ENCODE data around the gene INTS3.

INTS3 gene, protein sequence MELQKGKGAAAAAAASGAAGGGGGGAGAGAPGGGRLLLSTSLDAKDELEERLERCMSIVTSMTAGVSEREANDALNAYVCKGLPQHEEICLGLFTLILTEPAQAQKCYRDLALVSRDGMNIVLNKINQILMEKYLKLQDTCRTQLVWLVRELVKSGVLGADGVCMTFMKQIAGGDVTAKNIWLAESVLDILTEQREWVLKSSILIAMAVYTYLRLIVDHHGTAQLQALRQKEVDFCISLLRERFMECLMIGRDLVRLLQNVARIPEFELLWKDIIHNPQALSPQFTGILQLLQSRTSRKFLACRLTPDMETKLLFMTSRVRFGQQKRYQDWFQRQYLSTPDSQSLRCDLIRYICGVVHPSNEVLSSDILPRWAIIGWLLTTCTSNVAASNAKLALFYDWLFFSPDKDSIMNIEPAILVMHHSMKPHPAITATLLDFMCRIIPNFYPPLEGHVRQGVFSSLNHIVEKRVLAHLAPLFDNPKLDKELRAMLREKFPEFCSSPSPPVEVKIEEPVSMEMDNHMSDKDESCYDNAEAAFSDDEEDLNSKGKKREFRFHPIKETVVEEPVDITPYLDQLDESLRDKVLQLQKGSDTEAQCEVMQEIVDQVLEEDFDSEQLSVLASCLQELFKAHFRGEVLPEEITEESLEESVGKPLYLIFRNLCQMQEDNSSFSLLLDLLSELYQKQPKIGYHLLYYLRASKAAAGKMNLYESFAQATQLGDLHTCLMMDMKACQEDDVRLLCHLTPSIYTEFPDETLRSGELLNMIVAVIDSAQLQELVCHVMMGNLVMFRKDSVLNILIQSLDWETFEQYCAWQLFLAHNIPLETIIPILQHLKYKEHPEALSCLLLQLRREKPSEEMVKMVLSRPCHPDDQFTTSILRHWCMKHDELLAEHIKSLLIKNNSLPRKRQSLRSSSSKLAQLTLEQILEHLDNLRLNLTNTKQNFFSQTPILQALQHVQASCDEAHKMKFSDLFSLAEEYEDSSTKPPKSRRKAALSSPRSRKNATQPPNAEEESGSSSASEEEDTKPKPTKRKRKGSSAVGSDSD

DNA sequence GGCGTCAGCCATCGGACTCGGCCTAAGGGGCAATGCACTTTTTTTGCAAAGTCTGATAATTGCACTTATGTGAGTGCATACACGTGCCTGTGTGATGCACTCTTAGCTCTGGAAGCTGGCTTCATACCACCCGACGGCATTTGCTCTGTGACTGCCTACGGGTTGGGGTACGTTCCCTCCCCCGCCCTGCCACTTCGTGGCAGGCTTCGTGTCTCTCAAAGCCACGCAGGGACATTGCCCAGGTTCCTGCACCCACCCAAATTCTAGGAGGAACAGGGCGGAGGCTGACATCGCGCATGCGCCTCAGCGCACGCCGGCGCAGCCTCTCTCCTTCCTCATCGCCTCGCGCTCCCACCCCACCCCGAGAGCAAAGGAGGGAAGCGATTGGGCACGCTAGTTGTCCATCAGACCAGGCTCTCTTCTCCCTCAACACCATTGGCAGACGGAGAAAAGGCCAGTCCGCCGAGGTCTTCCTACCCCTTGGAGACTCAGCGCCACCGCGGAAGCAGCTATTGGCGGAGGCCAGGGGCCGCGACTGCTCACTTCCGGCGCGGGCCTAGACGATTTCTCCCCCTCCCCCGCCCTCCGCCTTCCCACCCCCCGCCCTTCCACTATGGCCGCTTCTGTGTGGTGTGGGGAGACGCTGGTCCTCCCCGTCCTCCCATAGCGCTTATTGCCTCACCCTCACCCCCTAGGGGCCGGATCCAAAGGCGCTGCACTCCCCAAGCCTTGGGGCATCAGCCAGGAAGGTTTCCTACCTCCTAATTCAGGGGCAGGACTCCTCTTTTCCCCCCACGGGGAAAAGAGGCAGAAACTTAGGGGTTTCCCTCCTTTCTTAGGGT is at the start of gene INTS3:
Gene INTS3, plus strand, starts transcription at position 588 of the 842 bp plus-strand sequence. CDS start 585 bp downstream, outside the sequence.
- DNase-seq: peak; percentile 100

DNA sequence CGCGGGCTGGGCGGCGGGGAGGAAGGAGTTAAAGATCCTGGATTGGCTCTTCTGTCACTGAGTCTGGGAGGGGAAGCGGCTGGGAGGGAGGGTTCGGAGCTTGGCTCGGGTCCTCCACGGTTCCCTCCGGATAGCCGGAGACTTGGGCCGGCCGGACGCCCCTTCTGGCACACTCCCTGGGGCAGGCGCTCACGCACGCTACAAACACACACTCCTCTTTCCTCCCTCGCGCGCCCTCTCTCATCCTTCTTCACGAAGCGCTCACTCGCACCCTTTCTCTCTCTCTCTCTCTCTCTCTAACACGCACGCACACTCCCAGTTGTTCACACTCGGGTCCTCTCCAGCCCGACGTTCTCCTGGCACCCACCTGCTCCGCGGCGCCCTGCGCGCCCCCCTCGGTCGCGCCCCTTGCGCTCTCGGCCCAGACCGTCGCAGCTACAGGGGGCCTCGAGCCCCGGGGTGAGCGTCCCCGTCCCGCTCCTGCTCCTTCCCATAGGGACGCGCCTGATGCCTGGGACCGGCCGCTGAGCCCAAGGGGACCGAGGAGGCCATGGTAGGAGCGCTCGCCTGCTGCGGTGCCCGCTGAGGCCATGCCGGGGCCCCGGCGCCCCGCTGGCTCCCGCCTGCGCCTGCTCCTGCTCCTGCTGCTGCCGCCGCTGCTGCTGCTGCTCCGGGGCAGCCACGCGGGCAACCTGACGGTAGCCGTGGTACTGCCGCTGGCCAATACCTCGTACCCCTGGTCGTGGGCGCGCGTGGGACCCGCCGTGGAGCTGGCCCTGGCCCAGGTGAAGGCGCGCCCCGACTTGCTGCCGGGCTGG is 49.1 kb upstream of the INTS3 start, which contains the start of gene NPR1:
Gene NPR1, plus strand, starts transcription at position 170 of the 818 bp plus-strand sequence. Its CDS starts 421 bp downstream, at position 591.
- DNase-seq: no peak

DNA sequence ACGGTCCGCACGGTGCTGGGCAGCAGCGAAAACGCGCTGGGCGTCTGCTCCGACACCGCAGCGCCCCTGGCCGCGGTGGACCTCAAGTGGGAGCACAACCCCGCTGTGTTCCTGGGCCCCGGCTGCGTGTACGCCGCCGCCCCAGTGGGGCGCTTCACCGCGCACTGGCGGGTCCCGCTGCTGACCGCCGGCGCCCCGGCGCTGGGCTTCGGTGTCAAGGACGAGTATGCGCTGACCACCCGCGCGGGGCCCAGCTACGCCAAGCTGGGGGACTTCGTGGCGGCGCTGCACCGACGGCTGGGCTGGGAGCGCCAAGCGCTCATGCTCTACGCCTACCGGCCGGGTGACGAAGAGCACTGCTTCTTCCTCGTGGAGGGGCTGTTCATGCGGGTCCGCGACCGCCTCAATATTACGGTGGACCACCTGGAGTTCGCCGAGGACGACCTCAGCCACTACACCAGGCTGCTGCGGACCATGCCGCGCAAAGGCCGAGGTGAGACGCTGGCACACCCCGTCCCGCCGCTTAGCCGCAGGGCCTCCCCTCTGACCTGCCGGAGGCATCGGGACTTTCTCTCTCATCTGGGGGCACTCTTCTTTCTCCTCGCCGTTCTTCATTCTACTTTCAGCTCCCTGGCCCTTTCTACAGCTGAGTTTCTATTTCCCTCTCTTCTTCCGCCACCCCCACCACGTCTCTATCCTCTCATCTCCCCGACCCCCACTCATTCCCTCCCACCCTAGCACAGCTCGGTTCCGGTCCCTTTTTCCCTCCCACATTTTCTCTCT is 48.3 kb upstream of the INTS3 start:
- DNase-seq: no peak

DNA sequence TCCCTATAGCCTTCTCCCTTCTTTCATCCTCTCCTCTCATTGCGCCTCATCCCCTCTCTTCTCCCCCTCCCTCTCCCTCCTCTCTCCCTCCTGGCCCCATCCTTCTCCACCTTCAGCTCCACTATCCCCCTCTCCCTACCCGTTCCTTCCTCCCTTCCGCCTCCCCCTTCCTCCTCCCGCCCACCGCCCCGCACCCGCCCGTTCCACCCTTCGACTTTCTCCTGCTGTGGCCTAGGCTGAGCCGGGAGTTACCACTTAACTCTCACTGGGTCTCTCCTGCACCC is 47.8 kb upstream of the INTS3 start:
- no peak for DNase-seq

DNA sequence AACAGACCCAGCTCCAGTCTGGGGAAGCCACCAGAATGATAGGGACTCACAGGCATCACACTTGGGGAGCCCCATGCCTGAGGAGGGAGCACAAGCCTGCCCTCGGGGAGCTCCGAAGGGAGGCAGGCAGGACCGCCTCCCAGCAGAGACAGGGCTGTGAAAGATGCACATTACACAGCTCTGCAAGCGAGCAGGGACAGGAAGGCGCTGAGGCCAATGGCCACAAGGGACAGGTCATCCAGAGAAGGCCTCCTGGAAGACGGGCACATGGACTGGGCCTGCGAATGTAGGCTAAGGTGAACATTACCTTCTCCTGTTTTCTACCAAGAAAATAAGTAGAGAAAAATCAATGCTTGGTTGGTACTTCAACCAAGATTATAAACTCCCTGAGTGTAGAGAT is 45.1 kb upstream of the INTS3 start:
- no peak for DNase-seq

DNA sequence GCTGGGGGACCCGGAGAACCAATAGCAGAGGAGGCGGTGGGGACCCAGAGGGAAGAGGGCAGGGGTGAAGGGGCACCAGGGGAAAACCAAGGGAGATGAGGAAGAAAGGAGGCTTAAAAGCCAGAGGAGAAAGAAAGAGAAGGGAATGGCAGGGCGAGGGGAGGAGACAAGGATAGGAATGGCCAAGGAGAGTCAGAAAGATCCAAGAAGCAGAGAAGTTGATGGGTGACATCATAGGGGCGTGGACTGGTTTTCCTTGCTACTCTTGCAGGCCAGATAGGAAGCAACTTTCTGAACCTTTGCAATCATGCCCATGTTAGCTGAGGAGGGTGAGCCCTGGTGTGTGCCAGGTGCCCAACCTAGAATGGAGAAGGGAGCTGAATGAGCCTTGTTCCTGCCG is 44.0 kb upstream of the INTS3 start:
- peak; percentile 33 for DNase-seq

DNA sequence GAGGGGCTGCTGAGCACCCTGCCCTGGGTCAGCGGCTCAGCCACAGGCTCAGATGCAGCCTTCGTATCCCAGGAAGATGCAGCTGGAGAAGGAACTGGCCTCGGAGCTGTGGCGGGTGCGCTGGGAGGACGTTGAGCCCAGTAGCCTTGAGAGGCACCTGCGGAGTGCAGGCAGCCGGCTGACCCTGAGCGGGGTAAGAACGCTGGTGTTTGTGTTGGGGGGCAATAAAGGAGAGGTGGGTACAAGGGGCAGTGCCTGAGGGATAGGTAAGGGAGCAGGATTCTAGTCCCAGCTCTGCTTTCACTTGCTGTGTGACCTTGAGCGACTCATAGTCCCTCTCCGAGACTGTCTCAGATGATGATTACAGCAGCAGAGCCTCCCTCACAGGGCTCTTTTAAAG is 43.0 kb upstream of the INTS3 start:
- DNase-seq: no peak

DNA sequence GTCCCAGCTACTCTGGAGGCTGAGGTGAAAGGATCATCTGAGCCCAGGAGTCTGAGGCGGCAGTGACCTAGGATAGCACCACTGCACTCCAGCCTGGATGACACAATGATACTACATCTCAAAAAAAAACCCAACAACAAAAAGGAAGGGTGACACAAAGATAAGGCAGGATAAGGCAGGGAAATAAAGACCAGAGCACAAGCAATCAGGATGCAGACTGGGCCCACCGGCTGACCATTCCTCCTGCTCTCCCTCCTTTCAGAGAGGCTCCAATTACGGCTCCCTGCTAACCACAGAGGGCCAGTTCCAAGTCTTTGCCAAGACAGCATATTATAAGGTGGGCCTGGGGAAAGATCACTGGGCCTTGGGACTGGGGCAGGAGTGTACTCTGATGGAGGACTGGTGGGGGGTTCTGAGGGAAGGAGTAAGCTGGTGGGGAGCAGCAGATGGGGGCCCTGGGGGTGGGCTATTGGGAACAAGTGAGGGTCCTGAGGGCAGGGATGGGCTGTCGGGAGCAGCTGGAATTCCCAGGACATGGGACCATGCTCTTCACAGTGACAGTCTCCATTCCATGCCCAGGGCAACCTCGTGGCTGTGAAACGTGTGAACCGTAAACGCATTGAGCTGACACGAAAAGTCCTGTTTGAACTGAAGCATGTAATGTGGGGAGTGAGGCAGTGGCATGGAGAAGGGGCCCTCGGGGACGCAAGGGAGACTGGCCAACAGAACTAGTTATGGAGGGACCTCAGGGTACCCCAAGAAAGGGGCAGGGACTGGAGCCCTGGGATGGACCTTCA is 42.1 kb upstream of the INTS3 start:
- no peak for DNase-seq

DNA sequence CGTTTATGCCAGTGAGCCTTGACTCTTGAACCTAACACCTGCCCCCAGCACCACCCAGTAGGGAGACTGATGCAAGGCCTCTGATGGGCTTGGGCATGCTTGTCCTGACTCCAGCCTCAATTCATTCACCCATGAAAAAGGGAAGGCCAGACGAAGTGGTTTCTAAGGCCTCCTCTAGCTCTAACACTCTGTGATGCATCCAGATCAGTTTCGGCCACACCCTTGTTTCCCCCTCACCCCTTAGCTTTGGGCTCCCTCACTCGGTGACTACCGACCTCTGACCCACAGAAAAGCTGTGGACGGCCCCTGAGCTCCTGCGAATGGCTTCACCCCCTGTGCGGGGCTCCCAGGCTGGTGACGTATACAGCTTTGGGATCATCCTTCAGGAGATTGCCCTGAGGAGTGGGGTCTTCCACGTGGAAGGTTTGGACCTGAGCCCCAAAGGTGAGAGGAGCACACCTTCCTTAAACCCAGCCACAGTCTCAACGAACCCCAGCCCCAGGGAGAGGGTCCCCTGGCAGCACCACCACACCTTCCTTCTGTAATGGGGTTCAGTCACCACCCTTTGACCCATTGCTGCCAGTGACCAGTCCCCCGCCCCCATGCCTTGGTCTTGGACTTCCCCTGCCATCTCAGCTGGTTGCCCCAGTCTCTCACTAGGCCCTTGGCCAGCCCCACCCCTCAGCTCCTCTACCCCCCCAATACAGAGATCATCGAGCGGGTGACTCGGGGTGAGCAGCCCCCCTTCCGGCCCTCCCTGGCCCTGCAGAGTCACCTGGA is 40.3 kb upstream of the INTS3 start:
- no peak for DNase-seq

DNA sequence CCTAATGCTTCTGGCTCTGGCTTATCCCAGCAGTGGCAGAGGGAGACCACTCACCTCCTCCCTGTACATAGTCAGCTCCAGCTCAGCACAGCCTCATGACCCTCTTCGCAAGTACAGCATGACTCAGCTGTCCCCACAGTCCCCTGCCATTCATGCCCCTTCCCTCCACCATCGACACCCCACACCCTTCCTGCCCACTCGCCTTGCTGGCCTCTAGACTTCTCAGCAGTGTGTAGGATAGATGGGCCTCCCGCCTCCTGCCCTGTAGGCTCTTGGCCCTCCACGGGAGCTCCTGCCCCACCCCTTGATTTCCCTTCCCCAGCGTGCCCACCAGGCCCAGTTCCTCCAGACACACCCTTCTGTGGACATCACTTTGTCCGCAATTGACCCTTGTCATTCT is 39.6 kb upstream of the INTS3 start:
- no peak for DNase-seq

DNA sequence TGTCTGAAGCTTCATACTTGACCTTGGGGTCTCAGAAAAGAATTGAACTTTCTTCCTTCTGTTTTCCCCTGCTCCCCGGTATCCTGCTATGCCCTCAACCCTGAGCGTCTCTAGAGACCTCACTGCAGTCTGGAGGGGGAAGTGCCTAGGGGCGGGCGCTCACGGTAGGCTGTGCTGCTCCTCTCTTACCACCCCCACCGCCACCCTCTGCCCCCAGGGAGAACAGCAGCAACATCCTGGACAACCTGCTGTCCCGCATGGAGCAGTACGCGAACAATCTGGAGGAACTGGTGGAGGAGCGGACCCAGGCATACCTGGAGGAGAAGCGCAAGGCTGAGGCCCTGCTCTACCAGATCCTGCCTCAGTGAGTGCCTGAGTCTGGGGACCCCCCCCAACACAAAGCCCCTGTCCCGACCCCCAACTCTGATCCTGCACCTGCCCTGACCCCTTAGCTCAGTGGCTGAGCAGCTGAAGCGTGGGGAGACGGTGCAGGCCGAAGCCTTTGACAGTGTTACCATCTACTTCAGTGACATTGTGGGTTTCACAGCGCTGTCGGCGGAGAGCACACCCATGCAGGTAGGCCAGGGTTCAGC is 39.0 kb upstream of the INTS3 start:
- DNase-seq: no peak

DNA sequence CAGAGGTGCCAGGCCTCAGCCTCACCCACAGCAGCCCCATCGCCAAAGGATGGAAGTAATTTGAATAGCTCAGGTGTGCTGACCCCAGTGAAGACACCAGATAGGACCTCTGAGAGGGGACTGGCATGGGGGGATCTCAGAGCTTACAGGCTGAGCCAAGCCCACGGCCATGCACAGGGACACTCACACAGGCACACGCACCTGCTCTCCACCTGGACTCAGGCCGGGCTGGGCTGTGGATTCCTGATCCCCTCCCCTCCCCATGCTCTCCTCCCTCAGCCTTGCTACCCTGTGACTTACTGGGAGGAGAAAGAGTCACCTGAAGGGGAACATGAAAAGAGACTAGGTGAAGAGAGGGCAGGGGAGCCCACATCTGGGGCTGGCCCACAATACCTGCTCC is 34.4 kb upstream of the INTS3 start:
- DNase-seq: no peak

DNA sequence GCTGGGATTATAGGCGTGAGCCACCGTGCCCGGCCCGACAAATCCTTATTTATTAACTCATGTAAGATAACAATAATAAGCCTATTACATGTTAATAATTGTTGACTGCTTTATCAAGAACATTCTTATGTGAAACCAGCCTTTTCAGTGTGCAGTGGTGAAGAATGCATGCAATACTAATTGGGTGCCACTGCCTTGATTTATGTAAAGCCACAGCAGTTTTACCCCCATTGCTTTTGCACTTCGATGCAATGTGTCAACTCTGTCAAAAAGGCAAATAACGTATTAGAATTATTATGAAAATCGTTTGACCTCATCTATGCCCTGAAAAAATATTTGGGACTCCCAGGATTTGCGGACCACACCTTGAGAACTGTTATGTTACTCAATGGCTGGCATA is 31.1 kb upstream of the INTS3 start:
- DNase-seq: no peak

DNA sequence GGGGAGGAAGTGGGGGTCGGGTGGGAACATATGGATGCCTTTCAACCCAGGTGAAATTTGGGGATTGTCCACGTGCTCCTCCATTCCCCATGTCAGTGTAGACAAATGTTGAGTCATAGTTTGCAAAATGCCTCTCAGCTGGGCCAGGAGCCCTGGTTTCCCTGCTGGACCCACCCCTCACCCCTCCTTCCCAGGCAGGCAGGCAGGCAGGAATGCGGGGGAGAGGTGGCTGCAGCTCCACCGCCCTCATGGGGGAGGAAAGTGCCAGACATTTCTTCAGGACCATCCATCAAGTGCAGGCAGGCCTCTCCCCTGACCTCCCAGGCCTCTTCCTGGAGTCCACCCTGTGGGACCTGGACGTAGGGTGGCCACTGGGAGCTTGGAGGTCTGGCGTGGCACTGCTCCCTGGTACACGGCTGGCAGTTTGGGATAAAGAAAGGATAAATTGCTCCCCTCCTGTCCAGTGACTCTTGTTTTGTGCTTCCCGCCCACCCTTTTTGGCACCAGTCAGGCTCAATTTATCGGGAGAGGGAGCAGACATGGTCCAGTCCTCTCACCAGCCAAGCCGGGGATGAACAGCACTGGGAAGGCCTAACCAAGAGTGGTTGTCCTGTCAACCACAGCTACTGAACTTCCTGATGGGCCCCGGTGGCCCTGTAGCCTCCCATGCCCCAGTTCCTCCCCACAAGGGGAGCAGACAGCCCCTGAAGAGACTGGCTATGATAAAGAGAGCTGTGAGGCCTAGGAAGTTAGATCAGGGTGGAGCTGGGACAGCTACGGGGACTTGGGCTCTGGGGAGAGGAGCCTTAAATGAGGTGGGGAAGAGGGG is 30.4 kb upstream of the INTS3 start:
- no peak for DNase-seq

DNA sequence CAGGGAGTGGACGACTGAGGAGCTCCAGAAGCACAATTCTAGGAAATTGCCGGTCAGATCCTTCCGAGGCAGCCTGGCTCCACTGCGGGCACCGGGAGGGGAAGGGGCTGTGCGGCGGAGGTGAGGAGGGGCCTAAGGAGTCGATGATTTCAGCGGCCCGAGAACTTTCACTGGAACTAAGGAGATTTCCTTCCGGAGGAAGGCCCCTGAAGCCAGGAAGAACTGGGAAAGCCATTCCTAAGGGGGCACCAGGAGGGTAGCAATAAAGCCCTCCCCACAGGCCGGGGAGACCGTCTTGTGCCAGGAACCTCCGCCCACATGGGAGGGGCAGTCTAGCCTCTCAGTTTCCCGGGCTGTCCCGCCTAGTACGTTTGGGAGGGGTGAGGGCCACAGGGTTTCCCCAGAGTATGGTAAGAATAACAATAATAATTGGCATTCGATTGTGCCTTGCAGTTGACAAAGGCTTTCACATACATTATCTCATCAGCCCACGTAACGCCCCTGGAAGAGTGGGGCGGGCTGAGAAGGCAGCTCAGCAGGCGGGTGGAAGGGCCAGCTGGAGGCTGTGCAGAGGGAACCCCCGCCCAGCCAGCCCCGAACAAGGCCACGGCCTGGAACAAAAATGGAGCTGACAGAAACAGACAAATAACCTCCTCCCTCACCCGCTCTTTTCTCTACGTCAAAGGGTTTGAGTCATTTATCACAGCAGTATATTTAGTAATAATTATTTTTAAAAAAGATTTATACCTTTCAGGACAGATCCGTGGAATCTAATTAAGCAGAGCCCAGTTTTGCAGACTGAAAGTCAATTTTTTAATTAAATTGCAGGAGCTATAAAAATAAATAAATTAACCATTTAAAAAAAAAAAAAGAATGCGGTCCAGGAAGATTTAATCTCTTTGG is 29.6 kb upstream of the INTS3 start:
- DNase-seq: no peak

DNA sequence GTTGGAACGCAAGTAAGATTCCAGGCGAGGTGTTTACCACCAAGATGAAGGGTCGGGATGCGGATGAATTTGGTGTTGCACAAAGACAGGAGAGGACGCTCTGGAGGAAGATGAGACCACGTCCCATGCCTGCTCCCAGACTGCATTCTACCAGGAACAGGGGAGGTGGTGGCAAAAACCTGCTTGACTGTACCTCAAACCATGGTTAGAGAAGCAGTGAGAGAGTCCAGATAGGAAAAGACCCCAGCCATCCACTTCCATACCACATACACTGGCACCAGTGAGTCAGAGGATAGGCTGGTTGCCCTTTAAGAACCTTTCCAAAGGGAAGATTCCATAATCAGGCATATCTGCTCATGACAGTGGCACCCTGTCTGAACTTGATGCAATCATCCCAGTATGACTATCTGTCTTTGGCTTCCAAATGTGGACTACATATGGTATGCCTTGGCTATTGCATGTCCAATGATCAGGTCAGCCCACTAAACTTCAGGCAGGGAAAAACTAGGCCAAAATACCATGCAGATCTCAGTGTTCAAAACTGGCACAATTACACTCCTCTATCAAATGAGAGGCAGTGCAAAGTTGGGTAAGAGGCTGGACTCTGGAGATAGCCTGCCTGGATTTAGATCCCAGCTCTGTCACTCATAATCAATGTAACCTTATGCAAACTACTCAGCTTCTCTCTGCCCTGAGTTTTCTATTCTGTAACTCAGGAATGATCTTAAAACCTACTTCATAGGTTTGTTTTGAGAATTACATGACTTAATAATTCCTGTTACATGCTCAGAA is 28.7 kb upstream of the INTS3 start:
- no peak for DNase-seq
